Gastroesophageal sphincter (tissue), 4 donors: ENCODE data around the gene CHD1. TPM values are rescaled to one million over a fixed set of nuclear protein-coding genes. Genes with fewer than 3 reads are reported as not detected.

Experiments used
- ATAC-seq: fragments of 150-250 bp; one replicate; pipeline ENCODE4 v1.9.1; 2016; ENCODE audit warnings: mild to moderate bottlenecking, moderate library complexity
- H3K27ac ChIP-seq, 4 donors: fragments of 200-600 bp; sonication (generic) in 3 of 4; 1 replicate in 3 of 4; 2 replicates in 1 of 4; pipeline ENCODE4 v1.5.1; 2016 to 2019
- H3K27me3 ChIP-seq: fragments of 200-600 bp; sonication (generic); one replicate; pipeline ENCODE4 v1.5.1; 2019
- H3K36me3 ChIP-seq, 2 donors: fragments of 200-600 bp; sonication (generic); one replicate each; pipeline ENCODE4 v1.5.1; 2019; ENCODE audit warnings: control low read depth in 1 of 2
- H3K4me1 ChIP-seq, 3 donors: fragments of 200-600 bp; sonication (generic); 1 replicate in 2 of 3; 2 replicates in 1 of 3; pipeline ENCODE4 v1.5.1; 2016 to 2019; ENCODE audit warnings: control low read depth in 2 of 3
- H3K4me3 ChIP-seq, 2 donors: fragments of 200-600 bp; sonication (generic); one replicate each; pipeline ENCODE4 v1.5.1; 2019; ENCODE audit warnings: mild to moderate bottlenecking in 1 of 2, moderate library complexity in 1 of 2
- H3K9me3 ChIP-seq, 3 donors: fragments of 200-600 bp; sonication (generic); one replicate each; pipeline ENCODE4 v1.5.1; 2017 to 2019; ENCODE audit warnings: control low read depth in 2 of 3
- CTCF ChIP-seq, 4 experiments: fragments of 200-600 bp in 2 of 4; fragments of 450-650 bp in 2 of 4; sonication (generic) in 1 of 4; IDR thresholded peaks; one replicate each; pipeline ENCODE4 v1.5.1; 2017 to 2019; ENCODE audit warnings: antibody characterized with exemption in 4 of 4, mild to moderate bottlenecking in 2 of 4, moderate library complexity in 2 of 4
- EP300 ChIP-seq: sonication (generic); formaldehyde crosslinking; IDR thresholded peaks from one replicate; pipeline ENCODE4 v1.6.1; 2017; ENCODE audit warnings: antibody characterized with exemption, mild to moderate bottlenecking
- POLR2A ChIP-seq, 2 donors: fragments of 450-650 bp; IDR thresholded peaks; one replicate each; pipeline ENCODE4 v1.6.1; 2017; ENCODE audit warnings: antibody characterized with exemption in 2 of 2, mild to moderate bottlenecking in 2 of 2, moderate library complexity in 1 of 2
- POLR2AphosphoS5 ChIP-seq: sonication (generic); formaldehyde crosslinking; IDR thresholded peaks from one replicate; pipeline ENCODE4 v1.6.1; 2017; ENCODE audit warnings: antibody characterized with exemption
- WGBS, 2 donors: methylation state at CpG; one replicate each; pipeline ENCODE4 v1.1.5; 2018; ENCODE audit warnings: low coverage in 1 of 2; 5-methylcytosine and 5-hydroxymethylcytosine counted together
- total RNA-seq, 4 donors: library from RNA; depleted of rRNA; stranded (reverse); fragments of >200 nt; gene quantifications; one replicate each; pipeline ENCODE4 v1.1.0, GENCODE V29; 2016

The CHD1 gene
- total RNA-seq, 4 donors from 2014 or later, result 22.7 to 58.1 (median 48.2) TPM

- H3K27ac ChIP-seq, result peak overlapping the region in 1 of 4 donors; percentile 14
- no peaks in the 10 kb centered on the region for H3K36me3 ChIP-seq
- no peak overlapping the region for H3K4me3 ChIP-seq
- H3K9me3 ChIP-seq, result no peaks in the 10 kb centered on the region
- peaks cover 7 to 88% (median 27%) of the 10 kb centered on the region in 3 donors for H3K4me1 ChIP-seq
- TF ChIP-seq EP300, result no peak
- no peak for TF ChIP-seq POLR2A (IDR thresholded peaks at IDR 0.05)
- no peak for TF ChIP-seq CTCF (IDR thresholded peaks at IDR 0.05)
- no peak for TF ChIP-seq POLR2AphosphoS5
- no peak for ATAC-seq
- WGBS, 2 donors, result 72 to 91% methylated on average over 3 of the region's 3 CpGs
- H3K27me3 ChIP-seq, result no peaks in the 10 kb centered on the region
Measured at GRCh38 chr5:98936948-98937715, 8.3 kb upstream of the CHD1 start.

GRCh38 chr5:98935206-98935605 is 6.4 kb upstream of the CHD1 start:
- no peak for TF ChIP-seq POLR2A (IDR thresholded peaks at IDR 0.05)
- no peak for TF ChIP-seq EP300
- no peak for TF ChIP-seq POLR2AphosphoS5
- TF ChIP-seq CTCF (IDR thresholded peaks at IDR 0.05), result no peak
- H3K4me1 ChIP-seq, result peaks cover 2 to 87% (median 22%) of the 10 kb centered on the region in 3 donors
- H3K36me3 ChIP-seq, result no peaks in the 10 kb centered on the region
- WGBS, 2 donors, result 56 to 71% methylated on average over 2 to 3 of the region's 3 CpGs
- H3K27me3 ChIP-seq, result no peaks in the 10 kb centered on the region
- no peaks in the 10 kb centered on the region for H3K9me3 ChIP-seq
- H3K27ac ChIP-seq, result peak overlapping the region in 1 of 4 donors; percentile 24
- H3K4me3 ChIP-seq, result no peak overlapping the region
- ATAC-seq, result no peak

- H3K27ac ChIP-seq, result peak overlapping the region in 2 of 4 donors; percentile 24 to 34
- no peaks in the 10 kb centered on the region for H3K9me3 ChIP-seq
- 36 to 59% methylated on average over 1 of the region's 1 CpG for WGBS, 2 donors
- ATAC-seq, result no peak
- no peak overlapping the region for H3K4me3 ChIP-seq
- TF ChIP-seq POLR2AphosphoS5, result peak; percentile 31
- TF ChIP-seq EP300, result no peak
- no peak for TF ChIP-seq CTCF (IDR thresholded peaks at IDR 0.05)
- no peak for TF ChIP-seq POLR2A (IDR thresholded peaks at IDR 0.05)
- peaks cover 2 to 86% (median 18%) of the 10 kb centered on the region in 3 donors for H3K4me1 ChIP-seq
- no peaks in the 10 kb centered on the region for H3K27me3 ChIP-seq
- no peaks in the 10 kb centered on the region for H3K36me3 ChIP-seq
Measured at GRCh38 chr5:98934546-98934945, 5.7 kb upstream of the CHD1 start.

GRCh38 chr5:98933445-98934072 is 4.8 kb upstream of the CHD1 start:
- H3K36me3 ChIP-seq, result no peaks in the 10 kb centered on the region
- H3K9me3 ChIP-seq, result no peaks in the 10 kb centered on the region
- TF ChIP-seq EP300, result no peak
- TF ChIP-seq CTCF (IDR thresholded peaks at IDR 0.05), result no peak
- TF ChIP-seq POLR2A (IDR thresholded peaks at IDR 0.05), result no peak
- ATAC-seq, result no peak
- no peak overlapping the region for H3K4me3 ChIP-seq
- H3K27me3 ChIP-seq, result no peaks in the 10 kb centered on the region
- H3K4me1 ChIP-seq, result peaks cover 2 to 76% (median 8%) of the 10 kb centered on the region in 3 donors
- 69 to 72% methylated on average over 4 to 5 of the region's 5 CpGs for WGBS, 2 donors
- H3K27ac ChIP-seq, result peak overlapping the region in 2 of 4 donors; percentile 24 to 34
